NCI-H2196 treated with DMSO at 0.1 percent for 48 hours (cell line): ENCODE data around the gene MYO1B.

Source experiments
- DNase-seq: peaks from one replicate; lab custom pipeline; 2025; ENCODE audit not compliant: unreplicated experiment; lab: John Stamatoyannopoulos, UW

Gene MYO1B

GRCh38 chr2:191245046-191245868 is at the start of gene MYO1B:
TSS of gene MYO1B (plus strand) at chr2:191245404. CDS start at chr2:191276896, 31,492 bp downstream.
- peak; percentile 27 for DNase-seq

GRCh38 chr2:191197096-191197495 is 48.1 kb upstream of the MYO1B start:
- DNase-seq, result no peak

DNA sequence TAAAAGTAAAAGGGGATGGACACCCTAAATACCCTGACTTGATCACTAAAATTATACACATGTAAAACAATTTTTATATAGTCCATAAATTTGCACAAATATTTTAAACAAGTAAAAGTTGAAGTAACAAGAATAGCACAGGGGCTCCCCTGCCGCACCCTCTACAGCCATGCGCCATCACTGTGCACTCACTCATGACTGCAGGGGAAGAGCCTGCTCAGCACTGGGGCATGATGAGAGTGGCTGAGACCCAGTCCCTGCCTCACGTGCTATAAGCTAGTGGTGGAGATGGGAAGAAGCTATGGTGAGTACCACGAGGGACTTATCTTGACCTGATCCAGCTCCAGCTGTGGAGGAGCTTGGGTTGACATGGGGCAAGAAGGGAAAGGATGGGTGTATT is 46.9 kb upstream of the MYO1B start:
- DNase-seq, result no peak

DNA sequence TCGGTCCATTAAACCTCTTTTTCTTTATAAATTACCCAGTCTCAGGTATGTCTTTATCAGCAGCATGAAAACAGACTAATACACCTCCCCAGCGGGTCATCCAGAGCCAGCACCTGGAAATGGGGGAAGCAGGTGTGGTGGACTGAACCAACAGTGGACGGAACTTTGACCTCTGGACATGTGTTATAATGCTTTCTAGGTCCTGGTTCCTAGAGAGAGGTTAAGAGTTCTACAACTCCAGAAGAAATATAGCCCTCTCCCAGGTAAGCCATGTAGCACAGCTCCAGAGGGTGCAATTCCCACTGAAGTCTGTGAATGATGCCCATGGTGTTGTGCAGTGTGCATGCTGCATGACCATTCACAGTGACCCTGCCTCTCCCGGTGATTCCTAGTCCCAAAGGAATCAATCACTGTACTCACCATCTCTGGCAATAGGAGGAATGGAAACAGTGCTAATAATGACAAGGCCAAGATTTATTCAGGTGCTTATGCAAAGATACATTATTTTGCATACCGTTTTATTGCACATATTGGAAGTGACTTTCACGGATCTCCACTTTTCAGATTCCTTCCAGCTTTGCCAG is 45.2 kb upstream of the MYO1B start:
- no peak for DNase-seq

- no peak for DNase-seq
Measured at GRCh38 chr2:191200910-191201309, 44.3 kb upstream of the MYO1B start.

- no peak for DNase-seq
Measured at GRCh38 chr2:191202209-191202721, 42.9 kb upstream of the MYO1B start.

DNA sequence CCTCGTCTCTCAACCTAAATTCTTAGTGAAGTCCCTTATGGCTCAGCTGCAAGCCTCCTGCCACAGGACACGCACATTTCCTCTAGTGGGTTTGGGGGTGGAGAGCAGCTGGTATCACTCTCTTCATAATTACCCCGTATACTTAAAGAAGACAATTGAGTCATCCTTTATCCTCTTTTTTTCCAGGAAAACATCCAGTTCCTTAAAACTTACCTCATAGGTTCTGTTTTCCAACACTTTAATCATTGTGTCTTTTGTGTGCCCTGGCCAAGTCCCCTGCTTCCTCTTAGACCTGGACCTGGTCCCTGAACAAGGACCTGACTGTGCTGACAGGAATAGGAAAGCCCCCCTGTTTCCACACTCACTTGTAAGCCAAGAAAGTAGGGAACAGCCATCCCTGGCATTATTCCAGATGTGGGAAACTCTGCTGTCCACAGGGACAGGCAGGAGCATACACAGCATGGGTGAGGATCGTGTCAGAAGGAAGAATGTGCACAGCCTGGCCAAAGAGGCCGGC is 42.3 kb upstream of the MYO1B start:
- no peak for DNase-seq

DNA sequence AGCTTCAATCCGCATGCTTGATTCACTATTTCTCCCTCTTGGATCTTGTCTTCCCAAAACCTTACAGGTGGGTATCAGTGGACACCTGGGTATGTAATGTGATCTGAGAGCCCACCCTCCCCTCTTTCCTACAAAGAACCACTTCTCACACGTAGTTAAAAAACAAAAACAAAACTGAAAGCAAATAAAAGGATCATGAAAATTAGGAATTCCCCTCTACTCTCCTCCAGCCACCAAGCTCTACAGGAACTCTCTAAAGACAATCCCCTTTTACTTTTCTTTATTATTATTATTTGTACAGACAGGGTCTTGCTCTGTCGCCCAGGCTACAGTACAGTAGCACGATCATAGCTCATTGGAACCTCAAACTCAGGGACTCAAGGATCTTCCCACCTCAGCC is 40.8 kb upstream of the MYO1B start:
- DNase-seq, result no peak

DNA sequence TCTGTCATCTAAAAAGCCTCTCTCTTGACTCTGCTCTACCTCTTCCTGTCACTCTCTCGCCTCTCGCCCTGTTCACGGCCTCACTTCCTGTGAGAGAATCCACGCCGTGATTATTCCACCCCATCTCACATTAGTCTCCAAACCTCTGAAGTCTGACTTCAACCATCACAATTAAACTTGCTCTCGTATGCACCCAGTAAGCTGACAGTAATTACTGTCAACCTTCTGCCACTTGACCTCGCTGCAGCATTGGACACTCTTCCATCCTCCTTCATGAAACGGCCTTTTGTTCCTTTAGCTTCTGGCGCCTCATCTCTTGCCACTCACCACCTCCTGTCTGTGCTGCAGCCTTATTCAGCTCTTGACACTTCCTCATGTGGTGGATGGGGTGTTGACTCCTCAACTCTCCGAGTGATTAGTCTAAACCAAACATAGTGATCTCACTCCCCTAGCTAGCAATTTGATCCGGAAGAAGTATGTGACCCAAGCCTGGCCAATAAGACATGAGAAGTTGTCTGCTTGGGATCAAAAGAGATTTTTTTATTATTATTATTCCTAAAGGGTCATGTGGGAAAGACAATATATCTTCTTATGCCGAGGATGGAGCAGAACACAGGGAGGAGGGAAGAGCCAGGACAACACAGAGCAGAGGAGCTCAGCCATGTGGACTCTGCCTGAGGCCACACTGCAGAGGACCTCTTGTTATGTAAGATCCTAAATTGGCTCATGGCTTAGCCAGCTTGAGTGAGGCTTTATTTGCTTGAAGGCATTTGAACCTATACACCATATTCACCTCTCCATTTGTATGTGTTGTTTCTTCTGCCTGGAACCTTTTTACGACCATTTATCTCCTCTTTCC is 38.4 kb upstream of the MYO1B start:
- DNase-seq, result no peak

DNA sequence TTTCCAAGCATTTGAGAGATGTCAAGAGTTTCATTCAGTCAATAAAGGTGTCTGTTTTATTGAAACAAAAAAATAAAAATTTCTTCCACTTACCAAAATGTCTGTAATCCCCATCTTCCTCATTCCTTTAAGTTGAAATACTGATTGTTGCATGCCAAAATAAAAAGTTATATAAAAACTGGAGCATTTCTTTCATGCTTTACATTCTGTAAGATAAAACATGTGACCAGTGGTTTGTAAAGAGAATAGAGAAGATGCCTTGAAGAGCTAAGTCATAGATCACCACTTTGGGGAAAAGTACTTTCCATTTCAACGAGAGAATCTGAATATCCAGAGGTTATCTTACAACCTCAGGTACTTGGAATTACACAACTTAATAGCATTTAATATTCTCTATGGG is 35.9 kb upstream of the MYO1B start:
- no peak for DNase-seq

DNA sequence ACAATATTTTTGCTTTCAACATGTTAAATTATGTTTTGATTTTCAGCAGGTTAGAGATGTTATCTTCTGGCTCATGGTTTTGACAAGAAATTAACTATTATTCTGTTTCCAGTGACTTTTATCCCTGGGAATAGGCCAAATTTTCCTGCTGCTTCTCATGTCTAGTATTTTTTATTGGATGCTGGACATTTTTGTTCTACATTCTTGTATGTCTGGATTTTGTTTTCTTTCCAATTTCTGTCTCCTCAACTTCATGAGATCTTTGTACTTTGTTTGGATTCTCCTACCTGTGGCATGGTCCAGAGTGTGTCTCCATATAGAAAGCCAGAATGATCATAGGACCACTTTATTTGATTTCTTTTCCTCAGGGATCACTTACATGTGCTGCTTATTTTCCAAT is 33.1 kb upstream of the MYO1B start:
- no peak for DNase-seq

- no peak for DNase-seq
Measured at GRCh38 chr2:191213333-191213732, 31.9 kb upstream of the MYO1B start.

DNA sequence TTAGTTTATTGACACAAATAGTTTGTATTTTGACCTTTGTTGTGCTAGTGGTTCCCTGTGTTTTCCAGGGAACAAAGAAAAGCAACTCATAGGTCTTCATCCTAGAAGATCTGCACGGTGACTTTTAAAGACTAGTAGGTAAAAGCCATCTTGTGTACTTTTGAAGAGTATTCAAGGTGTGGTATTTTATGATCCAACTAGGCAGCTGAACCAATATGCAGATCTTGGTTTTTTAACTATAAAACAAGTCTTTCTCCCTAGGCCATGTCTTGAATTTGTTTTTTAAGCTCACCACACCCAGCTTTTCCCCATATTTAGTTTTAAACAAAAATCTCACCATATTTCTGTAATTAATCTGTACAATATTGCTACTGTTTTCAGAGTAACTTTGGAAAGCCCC is 30.0 kb upstream of the MYO1B start:
- no peak for DNase-seq

DNA sequence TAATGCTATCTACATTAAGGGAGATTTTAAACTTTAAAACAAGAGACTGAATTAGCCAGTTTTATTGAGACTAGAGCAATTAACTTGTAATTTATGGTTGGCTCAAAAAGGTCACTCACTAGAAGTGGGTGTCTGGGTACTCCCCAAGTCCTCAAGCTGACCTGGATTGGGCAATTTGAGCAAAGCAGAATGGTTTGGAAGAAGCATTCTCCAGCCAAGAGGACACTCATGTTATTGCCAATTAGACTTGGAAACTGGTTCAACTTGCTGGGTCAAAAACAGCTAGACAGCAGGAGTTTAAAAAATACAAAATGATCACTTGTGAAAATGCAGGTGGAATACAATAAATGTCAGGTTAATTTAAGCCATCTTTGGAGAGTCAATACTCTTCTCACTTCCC is 29.5 kb upstream of the MYO1B start:
- DNase-seq, result no peak

DNA sequence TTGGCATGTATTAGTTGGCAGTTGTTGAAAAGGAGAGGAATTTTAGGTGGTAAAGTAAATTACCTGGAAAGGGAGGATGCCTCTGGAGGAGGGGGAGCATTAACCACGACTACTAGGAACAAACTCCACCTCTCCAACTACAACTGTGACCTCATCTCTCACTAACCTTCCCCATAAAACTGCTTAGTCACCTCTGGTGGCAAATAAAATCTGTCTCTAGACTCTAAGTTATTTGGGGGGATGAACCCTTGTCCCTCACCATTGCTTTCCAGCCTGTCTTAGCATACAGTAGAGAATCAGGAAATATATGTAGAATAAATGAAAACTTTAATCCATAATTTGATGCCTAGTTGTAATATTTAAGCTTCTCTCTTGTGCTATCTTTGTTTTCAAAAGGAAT is 27.6 kb upstream of the MYO1B start:
- DNase-seq, result no peak

- no peak for DNase-seq
Measured at GRCh38 chr2:191218292-191218898, 26.8 kb upstream of the MYO1B start.

DNA sequence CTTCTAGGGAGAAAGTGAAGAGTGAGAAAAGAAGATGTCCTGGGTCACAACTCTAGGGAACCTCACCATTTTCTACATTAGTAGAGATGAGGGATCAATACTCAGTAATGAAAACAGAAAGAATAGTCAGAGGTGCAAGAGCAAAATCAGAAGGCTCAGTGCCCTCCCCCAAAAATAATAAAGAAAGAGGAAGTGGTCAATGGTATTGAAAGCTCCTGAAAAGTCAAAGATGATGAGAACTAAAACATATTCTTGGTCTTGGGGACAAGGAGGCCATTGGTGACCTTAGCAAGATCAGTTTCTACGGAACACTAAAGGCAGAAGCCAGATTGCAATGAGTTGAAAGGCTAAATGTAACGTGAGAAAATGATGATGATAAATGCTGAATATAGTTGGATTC is 24.5 kb upstream of the MYO1B start:
- no peak for DNase-seq

DNA sequence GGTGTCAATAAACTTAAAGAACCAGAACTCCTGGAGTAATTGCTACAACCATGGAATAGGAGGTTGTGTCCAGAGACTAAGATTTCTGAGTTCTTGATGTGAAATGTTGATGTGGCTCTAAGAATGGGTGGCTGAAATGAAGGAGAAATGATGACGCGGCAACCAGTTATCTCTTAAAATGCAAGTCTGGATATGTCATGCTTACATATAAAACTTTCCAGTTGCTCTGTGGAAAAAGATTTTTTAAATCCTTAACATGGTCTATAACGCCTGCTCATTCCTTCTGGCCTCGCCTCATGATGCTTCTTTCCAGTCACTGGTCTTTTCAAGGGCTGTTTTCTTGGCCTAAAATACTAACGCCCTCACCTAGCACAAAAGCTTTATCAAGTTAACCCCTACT is 23.5 kb upstream of the MYO1B start:
- no peak for DNase-seq

- DNase-seq, result no peak
Measured at GRCh38 chr2:191222507-191222906, 22.7 kb upstream of the MYO1B start.

GRCh38 chr2:191222952-191223351 is 22.3 kb upstream of the MYO1B start:
- DNase-seq, result no peak

DNA sequence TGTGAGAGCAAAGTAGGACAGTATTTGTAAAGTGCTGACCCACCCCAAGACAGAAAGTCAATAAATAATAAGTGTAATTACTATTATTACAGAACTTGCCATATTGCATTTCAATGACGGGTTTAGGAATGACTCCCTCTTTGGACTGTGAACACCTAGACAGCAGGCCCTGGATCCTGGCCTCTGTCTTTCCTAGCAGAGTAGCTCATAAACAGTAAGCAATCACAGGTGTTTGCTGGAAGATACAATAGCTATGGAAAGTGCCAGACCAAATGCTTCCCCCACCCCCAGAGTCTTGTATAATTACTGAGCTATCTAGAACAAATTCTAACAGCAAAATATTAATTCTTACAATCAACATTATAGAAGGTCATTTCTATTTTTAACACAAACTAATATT is 20.1 kb upstream of the MYO1B start:
- no peak for DNase-seq
